Erythroblast (primary cell): Measurements from ENCODE around the gene SFXN1.

ENCODE experiments used
- DNase-seq, 2 experiments: peaks; one replicate each; lab custom pipeline; 2025; lab: John Stamatoyannopoulos, UW
- GATA1 ChIP-seq: IDR thresholded peaks from 2 replicates; pipeline ENCODE4 v1.6.1; 2011; ENCODE audit warnings: low read depth, mild to moderate bottlenecking, control low read depth, low read length, moderate library complexity
- POLR2A ChIP-seq: IDR thresholded peaks from 2 replicates; pipeline ENCODE4 v1.6.1; 2011; ENCODE audit warnings: mild to moderate bottlenecking, low read length

The SFXN1 gene

GRCh38 chr5:175457466-175457865 lies 20.9 kb upstream of the SFXN1 start:
- no peak for DNase-seq
- TF ChIP-seq POLR2A = no peak
- TF ChIP-seq GATA1 = no peak

- TF ChIP-seq GATA1 (no peak), POLR2A (no peak)
- DNase-seq = peak in 1 of 2 experiments; percentile 17
Measured at GRCh38 chr5:175460126-175460525, 18.2 kb upstream of the SFXN1 start.

GRCh38 chr5:175460552-175460951 lies 17.8 kb upstream of the SFXN1 start:
- DNase-seq = no peak
- no peak for TF ChIP-seq GATA1
- TF ChIP-seq POLR2A = no peak

GRCh38 chr5:175461370-175461769 lies 17.0 kb upstream of the SFXN1 start:
- DNase-seq = no peak
- TF ChIP-seq GATA1 (no peak), POLR2A (no peak)

GRCh38 chr5:175463641-175464040 lies 14.7 kb upstream of the SFXN1 start:
- TF ChIP-seq POLR2A = no peak
- TF ChIP-seq GATA1 = no peak
- no peak for DNase-seq

- TF ChIP-seq POLR2A (no peak), GATA1 (no peak)
- peak; percentile 24 to 50 for DNase-seq
Measured at GRCh38 chr5:175464074-175464941, 14.1 kb upstream of the SFXN1 start.

- TF ChIP-seq POLR2A = no peak
- no peak for TF ChIP-seq GATA1
- no peak for DNase-seq
Measured at GRCh38 chr5:175464942-175465233, 13.5 kb upstream of the SFXN1 start.

- TF ChIP-seq POLR2A (no peak), GATA1 (no peak)
- DNase-seq = no peak
Measured at GRCh38 chr5:175465282-175465681, 13.1 kb upstream of the SFXN1 start.

- no peak for TF ChIP-seq GATA1
- TF ChIP-seq POLR2A = no peak
- no peak for DNase-seq
Measured at GRCh38 chr5:175466700-175467318, 11.6 kb upstream of the SFXN1 start.

GRCh38 chr5:175467983-175468690 lies 10.2 kb upstream of the SFXN1 start:
- no peak for TF ChIP-seq POLR2A
- TF ChIP-seq GATA1 = no peak

GRCh38 chr5:175468892-175469291 lies 9.5 kb upstream of the SFXN1 start:
- no peak for DNase-seq

More at GRCh38 chr5:175467983-175468690, 10.2 kb upstream of the SFXN1 start:
- no peak for DNase-seq

GRCh38 chr5:175469916-175470315 lies 8.4 kb upstream of the SFXN1 start:
- TF ChIP-seq GATA1 (no peak), POLR2A (no peak)
- DNase-seq = no peak

More at GRCh38 chr5:175468892-175469291, 9.5 kb upstream of the SFXN1 start:
- TF ChIP-seq GATA1 = no peak
- no peak for TF ChIP-seq POLR2A

GRCh38 chr5:175470781-175471180 lies 7.6 kb upstream of the SFXN1 start:
- no peak for DNase-seq
- TF ChIP-seq GATA1 = no peak
- TF ChIP-seq POLR2A = no peak

GRCh38 chr5:175471196-175471595 lies 7.2 kb upstream of the SFXN1 start:
- DNase-seq = no peak
- TF ChIP-seq POLR2A (no peak), GATA1 (no peak)
